ENCODE data around the gene FFAR2.
"Not testable (repeated sequence)": the region's sequence is repeated elsewhere in the genome, so short reads cannot be mapped to it uniquely, and the experiment has no call there.

Gene FFAR2

GRCh38 chr19:35447606-35448469 is at the start of gene FFAR2:
Gene FFAR2 (plus strand): TSS chr19:35448257. CDS start chr19:35449715, 1,458 bp downstream.
- no peak for DNase-seq

DNA sequence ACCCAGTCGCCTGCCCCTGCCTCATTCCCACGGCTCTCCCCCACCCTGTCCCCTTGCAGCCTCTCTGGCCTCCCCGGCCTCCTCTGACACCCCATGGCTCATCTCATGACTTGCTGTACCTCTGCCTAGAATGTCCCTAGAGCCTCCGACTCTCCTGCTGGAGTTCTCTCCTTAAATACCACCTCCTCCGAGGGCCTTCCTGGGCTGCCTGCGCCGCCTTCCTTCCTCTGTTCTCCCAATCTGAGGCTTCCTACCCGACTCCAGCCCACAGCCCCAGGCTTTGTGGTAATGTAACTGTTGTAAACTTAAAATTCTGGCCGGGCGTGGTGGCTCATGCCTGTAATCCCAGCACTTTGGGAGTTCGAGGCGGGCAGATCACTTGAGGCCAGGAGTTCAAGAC is 49.5 kb upstream of the FFAR2 start:
- DNase-seq, result no peak

- DNase-seq, result no peak
Observed at GRCh38 chr19:35399231-35399630, 48.8 kb upstream of the FFAR2 start.

DNA sequence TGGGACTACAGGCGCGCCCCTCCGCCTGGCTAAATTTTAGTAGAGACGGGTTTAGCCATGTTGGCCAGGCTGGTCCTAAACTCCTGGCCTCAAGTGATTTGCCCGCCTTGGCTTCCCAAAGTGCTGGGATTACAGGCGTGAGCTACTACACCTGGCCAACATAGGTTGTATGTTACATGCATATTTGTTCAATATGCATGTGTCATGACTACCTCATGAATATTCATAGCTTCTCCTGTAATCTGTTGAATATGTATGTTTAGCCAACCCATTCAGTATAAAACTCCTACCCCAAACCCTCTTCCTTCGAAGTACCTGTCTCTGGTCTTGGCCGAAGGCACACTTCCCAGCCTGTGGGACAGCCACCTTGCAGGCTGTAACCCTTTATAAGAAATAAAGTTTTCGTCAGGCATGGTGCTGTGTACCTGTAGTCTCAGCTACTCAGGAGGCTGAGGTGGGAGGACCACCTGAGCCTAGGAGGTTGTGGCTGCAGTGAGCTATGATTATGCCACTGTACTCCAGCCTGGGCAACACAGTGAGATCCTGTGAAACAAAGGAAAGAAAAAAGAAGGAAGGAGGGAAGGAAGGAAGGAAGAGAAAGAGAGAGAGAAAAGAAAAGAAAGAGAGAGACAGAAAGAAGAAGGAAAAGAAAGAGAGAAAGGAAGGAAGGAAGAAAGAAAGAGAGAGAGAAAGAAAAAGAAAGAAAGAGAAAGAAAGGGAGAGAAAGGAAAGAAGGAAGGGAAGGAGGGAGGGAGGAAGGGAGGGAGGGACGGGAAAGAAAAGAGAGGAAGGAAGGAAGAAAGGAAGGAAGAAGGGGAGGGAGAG is 47.9 kb upstream of the FFAR2 start:
- no peak for DNase-seq

DNA sequence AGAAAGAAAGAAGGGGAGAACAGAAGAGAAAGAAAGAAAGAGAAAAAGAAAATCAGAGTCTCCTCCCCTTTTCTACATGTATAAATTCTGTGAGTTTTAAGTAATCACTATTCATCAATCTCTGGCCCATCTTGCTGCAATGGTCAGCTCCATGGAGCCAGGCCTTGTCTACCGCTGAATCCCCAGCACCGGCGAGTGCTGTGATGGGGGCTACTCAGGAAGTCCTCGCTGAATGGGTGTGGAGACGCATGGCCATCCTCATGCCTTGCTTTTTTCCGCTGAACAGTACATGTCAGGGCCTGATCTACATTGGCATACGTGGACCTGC is 47.3 kb upstream of the FFAR2 start:
- DNase-seq, result no peak

GRCh38 chr19:35401416-35401815 is 46.6 kb upstream of the FFAR2 start:
- DNase-seq, result not testable (repeated sequence)

DNA sequence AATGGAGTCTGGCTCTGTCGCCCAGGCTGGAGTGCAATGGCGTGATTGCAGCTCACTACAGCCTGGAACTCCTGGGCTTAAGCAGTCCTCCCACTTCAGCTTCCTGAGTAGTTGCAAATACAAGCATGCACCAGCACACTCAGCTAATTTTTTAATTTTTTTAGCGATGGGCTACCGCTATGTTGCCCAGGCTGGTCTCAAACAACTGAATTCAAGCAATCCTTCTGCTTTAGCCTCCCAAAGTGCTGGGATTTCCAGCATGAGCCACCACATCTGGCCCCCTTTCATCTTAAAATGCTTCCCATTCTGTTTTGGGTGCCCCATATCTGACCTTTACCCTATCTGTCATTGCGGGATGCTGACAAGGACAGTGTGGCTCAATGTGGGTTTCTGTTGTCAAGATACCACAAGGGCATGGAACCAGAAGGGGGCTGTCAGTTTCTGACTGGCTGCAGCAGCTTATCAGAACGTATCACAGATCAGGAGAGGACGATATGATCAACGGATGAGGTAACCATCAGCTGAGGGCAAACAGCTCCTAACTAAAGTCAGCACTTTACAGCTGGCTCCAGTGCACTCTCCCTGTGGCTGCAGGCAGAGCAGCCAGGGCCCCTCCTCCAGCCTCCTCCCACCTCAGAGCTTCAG is 44.8 kb upstream of the FFAR2 start:
- no peak for DNase-seq

DNA sequence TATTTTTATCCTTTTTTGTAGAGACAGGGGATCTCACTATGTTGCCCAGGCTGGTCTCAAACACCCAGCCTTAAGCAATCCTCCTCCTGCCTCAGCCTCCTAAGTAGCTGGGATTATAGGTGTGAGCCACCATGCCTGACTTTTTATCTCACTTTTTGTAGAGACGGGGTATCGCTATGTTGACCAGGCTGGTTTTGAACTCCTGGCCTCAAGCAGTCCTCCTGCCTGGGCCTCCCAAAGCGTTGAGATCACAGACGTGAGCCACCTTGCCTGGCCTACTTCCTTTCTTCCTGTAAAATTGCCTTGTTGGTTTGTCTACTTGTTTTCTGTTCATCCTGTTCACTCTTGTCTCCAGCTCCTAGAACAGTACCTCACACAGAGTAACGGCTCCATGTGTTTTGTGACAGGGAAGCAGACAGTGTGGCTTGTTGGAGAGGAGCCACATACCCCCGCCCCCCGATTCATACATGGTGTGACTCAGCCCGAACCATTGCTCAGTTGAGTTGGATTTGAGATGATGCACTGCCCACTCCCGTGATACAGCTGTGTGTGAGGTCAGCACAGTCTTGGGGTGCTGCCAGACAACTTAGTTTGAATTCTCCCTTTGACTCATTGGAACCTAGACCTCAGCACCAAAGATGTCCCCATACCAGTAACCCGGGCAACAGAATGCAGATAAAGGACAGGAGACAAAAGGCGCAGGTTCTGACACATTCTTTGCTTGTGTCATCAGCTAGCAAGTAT is 43.0 kb upstream of the FFAR2 start:
- DNase-seq, result peak; percentile 85

GRCh38 chr19:35407619-35408018 is 40.4 kb upstream of the FFAR2 start:
- DNase-seq, result no peak

DNA sequence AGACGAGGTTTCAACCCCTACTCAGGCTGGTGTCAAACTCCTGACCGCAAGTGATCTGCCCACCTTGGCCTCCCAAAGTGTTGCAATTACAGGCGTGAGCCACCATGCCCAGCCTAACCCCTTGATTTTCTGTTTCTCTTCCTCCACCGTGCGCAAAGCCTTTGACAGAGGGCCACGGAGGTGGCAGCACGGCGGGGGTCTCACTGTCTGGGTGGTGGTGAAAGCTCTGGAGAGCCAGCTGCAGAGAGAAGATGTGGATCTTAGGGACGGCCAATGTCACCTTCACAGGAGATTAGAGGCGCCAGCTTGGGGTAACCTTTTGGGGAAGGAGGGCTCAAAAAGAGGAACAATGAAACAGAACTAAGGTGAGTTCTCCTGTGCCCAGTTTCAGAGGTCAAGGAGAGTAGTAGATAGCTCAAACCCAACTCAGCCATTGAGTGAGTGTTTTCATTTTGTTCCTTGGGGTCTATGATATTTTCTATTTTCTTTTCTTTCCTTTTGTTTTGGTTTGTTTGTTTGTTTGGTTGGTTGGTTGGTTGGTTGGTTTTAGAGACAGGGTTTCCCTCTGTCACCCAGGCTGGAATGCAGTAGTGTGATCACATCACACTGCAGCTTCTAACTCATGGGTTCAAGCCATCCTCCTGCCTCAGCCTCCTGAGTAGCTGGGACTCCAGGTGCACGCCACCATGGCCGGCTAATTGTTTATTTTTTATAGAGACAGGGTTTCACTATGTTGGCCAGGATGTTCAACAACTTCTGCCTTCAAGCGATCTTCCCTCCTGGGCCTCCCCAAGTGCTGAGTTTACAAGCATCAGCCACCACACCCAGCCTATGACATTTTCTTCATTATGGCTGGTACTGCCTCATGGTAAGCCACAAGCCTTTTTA is 39.5 kb upstream of the FFAR2 start:
- no peak for DNase-seq

GRCh38 chr19:35409191-35409590 is 38.9 kb upstream of the FFAR2 start:
- no peak for DNase-seq

- no peak for DNase-seq
Observed at GRCh38 chr19:35410487-35410886, 37.6 kb upstream of the FFAR2 start.

GRCh38 chr19:35414442-35414841 is 33.6 kb upstream of the FFAR2 start:
- DNase-seq, result no peak

DNA sequence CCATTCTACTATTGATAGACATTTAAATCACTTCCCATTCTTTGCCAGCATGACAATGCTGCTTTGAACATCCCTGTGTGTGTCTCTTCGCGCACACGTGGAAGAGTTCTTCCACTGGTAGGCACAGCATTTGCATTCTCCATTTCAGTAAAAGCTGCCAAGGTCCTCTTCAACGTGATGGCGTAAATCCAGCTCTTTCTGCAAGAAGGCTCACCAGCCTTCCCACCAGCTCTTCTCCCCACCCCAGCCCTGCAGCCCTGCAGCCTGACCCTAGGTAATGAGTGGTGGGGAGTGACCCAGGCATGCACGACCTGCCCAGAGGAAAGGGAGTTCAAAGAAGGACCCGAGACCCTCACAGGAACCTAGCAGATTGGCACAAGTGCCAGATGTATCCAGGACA is 31.7 kb upstream of the FFAR2 start:
- DNase-seq, result no peak

GRCh38 chr19:35417278-35417677 is 30.8 kb upstream of the FFAR2 start:
- DNase-seq, result no peak

- no peak for DNase-seq
Observed at GRCh38 chr19:35417713-35418534, 30.1 kb upstream of the FFAR2 start.

DNA sequence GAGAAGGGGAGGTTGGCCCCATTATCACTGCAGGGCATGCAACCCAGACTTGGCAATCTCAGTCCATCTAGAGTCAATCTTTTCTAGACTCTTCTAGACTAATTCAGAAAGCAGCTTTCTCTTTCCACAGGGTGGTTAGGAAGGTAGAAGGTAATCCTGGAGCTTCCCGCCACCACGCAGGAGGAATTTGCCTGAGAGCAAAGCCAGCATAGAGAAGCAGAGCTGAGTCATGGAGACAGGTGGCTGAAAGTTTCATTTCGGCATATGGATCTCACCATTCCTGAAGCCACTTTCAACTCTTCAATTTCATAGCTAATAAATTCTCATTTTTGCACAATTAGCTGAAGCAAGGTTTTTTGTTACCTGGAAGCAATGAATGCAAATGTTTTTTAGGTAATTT is 29.0 kb upstream of the FFAR2 start:
- no peak for DNase-seq

DNA sequence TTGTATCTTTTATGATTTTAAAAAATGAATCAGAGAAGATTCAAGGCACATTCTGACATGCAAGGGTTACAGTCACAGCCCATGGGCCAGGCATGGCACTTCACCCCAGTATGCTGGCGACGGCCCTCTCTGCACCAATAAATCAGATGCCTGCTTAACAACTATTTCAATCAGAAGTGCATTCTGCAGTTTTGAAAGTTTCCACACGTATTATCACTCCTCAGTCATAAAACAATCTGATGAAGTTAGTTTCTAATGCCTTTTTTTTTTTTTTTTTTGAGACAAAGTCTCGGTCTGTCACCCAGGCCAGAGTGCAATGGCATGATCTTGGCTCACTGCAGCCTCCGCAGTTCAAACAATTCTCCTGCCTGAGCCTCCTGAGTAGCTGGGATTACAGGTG is 28.3 kb upstream of the FFAR2 start:
- DNase-seq, result no peak

GRCh38 chr19:35421362-35421761 is 26.7 kb upstream of the FFAR2 start:
- no peak for DNase-seq

DNA sequence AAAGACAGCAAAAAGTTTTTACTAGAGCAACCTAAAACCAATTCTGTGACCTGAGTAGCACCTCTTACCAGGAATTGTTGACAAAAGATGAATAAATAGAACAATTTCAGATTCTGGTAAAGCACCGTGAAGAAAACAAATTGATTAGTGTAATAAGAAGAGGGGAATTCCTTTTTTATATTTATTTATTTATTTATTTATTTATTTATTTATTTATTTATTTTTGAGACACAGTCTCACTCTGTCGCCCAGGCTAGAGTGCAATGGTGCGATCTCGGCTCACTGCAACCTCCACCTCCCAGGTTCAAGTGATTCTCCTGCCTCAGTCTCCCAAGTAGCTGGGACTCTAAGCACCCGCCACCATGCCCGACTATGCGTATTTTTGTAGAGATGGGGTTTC is 24.7 kb upstream of the FFAR2 start:
- not testable (repeated sequence) for DNase-seq

DNA sequence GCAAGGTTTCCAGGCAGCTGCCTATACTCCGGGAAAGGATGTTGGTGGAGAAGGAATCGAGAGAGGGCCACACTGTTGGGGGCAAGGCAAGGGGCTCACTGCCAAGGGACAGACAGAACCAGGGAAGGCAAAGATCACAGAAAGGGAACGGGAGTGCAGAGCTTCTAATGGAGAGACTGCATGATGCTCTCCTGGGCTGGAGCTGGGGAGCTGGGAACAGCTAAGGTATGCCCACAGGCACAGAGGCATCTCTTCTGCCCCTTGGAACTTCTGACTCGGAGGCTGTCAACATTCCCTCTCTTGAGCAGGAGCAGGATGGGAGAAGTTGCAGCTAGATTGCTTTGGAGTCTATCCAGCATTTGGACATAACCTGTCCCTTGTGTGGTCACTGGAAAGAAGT is 22.4 kb upstream of the FFAR2 start:
- no peak for DNase-seq

Data from fibroblast of upper back skin (primary cell).